CD8-positive, alpha-beta memory T cell (primary cell): ENCODE data around the gene PPP1R3E. TPM values are rescaled to one million over a fixed set of nuclear protein-coding genes. Genes with fewer than 3 reads are reported as not detected.
"Not testable (repeated sequence)": the region's sequence is repeated elsewhere in the genome, so short reads cannot be mapped to it uniquely, and the experiment has no call there.

Source experiments
- CTCF ChIA-PET: fragments of 350-600 bp; sonication (Branson Sonifier 250); formaldehyde crosslinking; loops from one replicate; lab custom pipeline; 2021; ENCODE audit warnings: antibody characterized with exemption; lab: Charles Lee
- POLR2A ChIA-PET: fragments of 350-600 bp; sonication (Branson Sonifier 250); formaldehyde crosslinking; loops from one replicate; lab custom pipeline; 2021; ENCODE audit warnings: antibody characterized with exemption; lab: Charles Lee
- DNase-seq, 5 donors: peaks; one replicate each; pipeline versions ENCODE4 v3.0.0 to v3.0.0-alpha.2; 2020 to 2022; ENCODE audit warnings: mixed read lengths in 1 of 5
- H3K27ac ChIP-seq: one replicate; pipeline ENCODE4 v1.7.0; 2013; ENCODE audit warnings: low read depth, mild to moderate bottlenecking, low read length, moderate library complexity
- H3K27me3 ChIP-seq: 2 replicates; pipeline ENCODE4 v1.7.0; 2013; ENCODE audit warnings: low read length, mild to moderate bottlenecking; ENCODE audit not compliant: insufficient read depth, poor library complexity, severe bottlenecking
- H3K36me3 ChIP-seq: 2 replicates; pipeline ENCODE4 v1.7.0; 2013; ENCODE audit warnings: mild to moderate bottlenecking, low read length, moderate library complexity; ENCODE audit not compliant: insufficient read depth
- H3K4me1 ChIP-seq: 2 replicates; pipeline ENCODE4 v1.7.0; 2013; ENCODE audit warnings: mild to moderate bottlenecking, low read length, moderate library complexity; ENCODE audit not compliant: insufficient read depth
- H3K4me3 ChIP-seq: 2 replicates; pipeline ENCODE4 v1.7.0; 2013; ENCODE audit warnings: mild to moderate bottlenecking, low read length
- H3K9me3 ChIP-seq: 2 replicates; pipeline ENCODE4 v1.7.0; 2013; ENCODE audit warnings: mild to moderate bottlenecking, low read length
- H3K27ac Mint-ChIP-seq, 8 donors: one replicate each; pipeline ENCODE4 v1.8.0; 2020 to 2021; ENCODE audit warnings: mixed read lengths in 8 of 8, mild to moderate bottlenecking in 6 of 8, inconsistent platforms in 3 of 8, moderate library complexity in 3 of 8
- H3K27me3 Mint-ChIP-seq, 2 donors: one replicate each; pipeline ENCODE4 v1.8.0; 2020 to 2021; ENCODE audit warnings: mixed read lengths in 2 of 2, mild to moderate bottlenecking in 1 of 2, moderate library complexity in 1 of 2
- H3K36me3 Mint-ChIP-seq, 3 donors: one replicate each; pipeline ENCODE4 v1.8.0; 2020 to 2021; ENCODE audit warnings: mixed read lengths in 3 of 3, inconsistent platforms in 1 of 3, mild to moderate bottlenecking in 1 of 3
- H3K4me1 Mint-ChIP-seq, 3 donors: one replicate each; pipeline ENCODE4 v1.8.0; 2020 to 2021; ENCODE audit warnings: mixed read lengths in 3 of 3, inconsistent platforms in 1 of 3, mild to moderate bottlenecking in 1 of 3
- H3K4me3 Mint-ChIP-seq, 7 donors: one replicate each; pipeline ENCODE4 v1.8.0; 2020 to 2021; ENCODE audit warnings: mixed read lengths in 7 of 7, mild to moderate bottlenecking in 6 of 7, moderate library complexity in 4 of 7, inconsistent platforms in 2 of 7
- H3K9me3 Mint-ChIP-seq, 5 donors: one replicate each; pipeline ENCODE4 v1.8.0; 2020 to 2022; ENCODE audit warnings: mixed read lengths in 5 of 5, mild to moderate bottlenecking in 3 of 5, moderate library complexity in 2 of 5, inconsistent platforms in 1 of 5
- polyA plus RNA-seq: library from polyadenylated mRNA; unstranded; fragments of 300-500 nt; fragmentation: Illumina TruSeq; gene quantifications from one replicate; pipeline ENCODE4 v1.2.3, GENCODE V29; 2021
- total RNA-seq, 2 experiments: library from RNA; stranded (reverse); gene quantifications; one replicate each; pipeline ENCODE4 v1.2.3, GENCODE V29; 2021

The PPP1R3E gene
- total and polyA plus RNA-seq, 3 experiments from 2014 or later, result 2.0 to 18.2 (median 16.2) TPM

- Histone ChIP-seq H3K4me1 (no peaks in the 10 kb centered on the region), H3K36me3 (no peaks in the 10 kb centered on the region), H3K4me3 (no peak overlapping the region), H3K27me3 (no peaks in the 10 kb centered on the region), H3K27ac (no peak overlapping the region), H3K9me3 (no peaks in the 10 kb centered on the region)
- Mint-ChIP-seq H3K27me3 (peaks cover 11 to 40% of the 10 kb centered on the region in 2 donors), H3K27ac (no peak overlapping the region), H3K4me3 (no peak overlapping the region), H3K9me3 (no peaks in the 10 kb centered on the region), H3K36me3 (no peaks in the 10 kb centered on the region), H3K4me1 (peaks cover 1 to 2% (median 2%) of the 10 kb centered on the region in 3 donors)
- ChIA-PET POLR2A (no interaction called here), CTCF (interaction anchor here (1.1 kb wide), 1 partner anchor 34 kb away, joined by 4 read pairs; no protein-coding TSS in a partner anchor)
- no peak for DNase-seq
Observed at GRCh38 chr14:23345987-23346692, 43.5 kb upstream of the PPP1R3E start.

DNA sequence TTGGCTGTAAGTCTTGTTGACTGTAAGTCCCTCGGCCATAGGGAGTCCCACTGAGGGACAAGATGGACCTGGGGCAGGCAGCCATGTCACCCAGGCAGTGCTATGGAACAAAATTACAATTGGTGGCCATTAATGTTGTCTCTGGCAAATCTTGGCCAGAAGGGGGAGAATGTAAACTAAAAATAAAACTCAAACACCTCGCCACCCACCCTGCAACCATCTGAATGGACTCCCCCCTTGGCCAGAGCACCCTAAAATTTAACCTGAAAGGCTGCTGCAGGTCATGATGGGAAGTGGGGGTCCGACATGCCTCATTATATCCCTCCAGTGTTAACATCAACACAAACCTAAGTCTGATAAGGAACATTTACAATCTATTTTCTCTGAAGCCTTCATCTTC is 41.8 kb upstream of the PPP1R3E start:
- Mint-ChIP-seq H3K4me3 (no peak overlapping the region), H3K27ac (no peak overlapping the region), H3K9me3 (peaks cover 0 to 3% (median 0%) of the 10 kb centered on the region in 5 donors), H3K27me3 (peaks cover 8 to 40% of the 10 kb centered on the region in 2 donors), H3K36me3 (no peaks in the 10 kb centered on the region), H3K4me1 (no peaks in the 10 kb centered on the region)
- POLR2A ChIA-PET, result no interaction called here
- Histone ChIP-seq H3K27ac (no peak overlapping the region), H3K4me3 (no peak overlapping the region), H3K36me3 (no peaks in the 10 kb centered on the region), H3K9me3 (no peaks in the 10 kb centered on the region), H3K4me1 (no peaks in the 10 kb centered on the region), H3K27me3 (no peaks in the 10 kb centered on the region)
- no peak for DNase-seq
- CTCF ChIA-PET, result interaction anchor here (0.7 kb wide), 1 partner anchor 15 kb away, joined by 3 read pairs; no protein-coding TSS in a partner anchor

GRCh38 chr14:23339506-23340268 is 37.0 kb upstream of the PPP1R3E start:
- Histone ChIP-seq H3K4me3 (no peak overlapping the region), H3K9me3 (no peaks in the 10 kb centered on the region), H3K27ac (no peak overlapping the region), H3K27me3 (no peaks in the 10 kb centered on the region), H3K36me3 (no peaks in the 10 kb centered on the region), H3K4me1 (no peaks in the 10 kb centered on the region)
- Mint-ChIP-seq H3K9me3 (peaks cover 0 to 4% (median 0%) of the 10 kb centered on the region in 5 donors), H3K36me3 (peaks cover 0 to 3% (median 0%) of the 10 kb centered on the region in 3 donors), H3K27me3 (peaks cover 11 to 69% of the 10 kb centered on the region in 2 donors), H3K4me1 (no peaks in the 10 kb centered on the region), H3K4me3 (no peak overlapping the region), H3K27ac (no peak overlapping the region)
- DNase-seq, result no peak
- ChIA-PET CTCF (interaction anchor here (1.1 kb wide), 1 partner anchor 40 kb away, joined by 3 read pairs; no protein-coding TSS in a partner anchor), POLR2A (no interaction called here)

DNA sequence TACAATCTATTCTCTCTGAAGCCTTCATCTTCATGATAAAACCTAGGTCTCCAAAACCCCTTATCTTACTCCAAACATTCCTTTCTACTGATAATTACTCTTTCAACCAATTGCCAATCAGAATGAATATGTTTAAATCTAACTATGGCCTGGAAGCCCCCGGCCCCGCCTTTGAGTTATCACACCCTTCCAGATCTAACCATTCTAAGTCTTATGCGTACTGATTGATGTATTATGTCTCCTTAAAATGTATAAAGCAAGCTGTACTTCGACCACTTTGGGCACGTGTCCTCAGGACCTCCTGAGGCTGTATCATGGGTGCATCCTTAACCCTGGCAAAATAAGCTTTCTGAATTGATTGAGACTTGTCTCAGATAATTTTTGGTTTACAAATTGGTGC is 33.0 kb upstream of the PPP1R3E start:
- Histone ChIP-seq H3K4me1 (no peaks in the 10 kb centered on the region), H3K9me3 (no peaks in the 10 kb centered on the region), H3K36me3 (no peaks in the 10 kb centered on the region), H3K27me3 (no peaks in the 10 kb centered on the region), H3K27ac (no peak overlapping the region), H3K4me3 (no peak overlapping the region)
- no peaks in the 10 kb centered on the region for H3K4me1 Mint-ChIP-seq
- no peak overlapping the region for H3K4me3 Mint-ChIP-seq
- no peak overlapping the region for H3K27ac Mint-ChIP-seq
- CTCF ChIA-PET, result interaction anchor here (1.0 kb wide), 1 partner anchor 9 kb away, joined by 5 read pairs; no protein-coding TSS in a partner anchor
- peaks cover 0 to 4% (median 0%) of the 10 kb centered on the region in 5 donors for H3K9me3 Mint-ChIP-seq
- H3K36me3 Mint-ChIP-seq, result peaks cover 0 to 3% (median 0%) of the 10 kb centered on the region in 3 donors
- POLR2A ChIA-PET, result no interaction called here
- DNase-seq, result no peak
- peaks cover 11 to 52% of the 10 kb centered on the region in 2 donors for H3K27me3 Mint-ChIP-seq

- Mint-ChIP-seq H3K4me3 (peak overlapping the region in 1 of 7 donors; percentile 46), H3K27me3 (peaks cover 0 to under 1% of the 10 kb centered on the region in 2 donors), H3K36me3 (peaks cover 0 to 29% (median 3%) of the 10 kb centered on the region in 3 donors), H3K27ac (peak overlapping the region in 2 of 8 donors; percentile 37 to 38), H3K9me3 (no peaks in the 10 kb centered on the region), H3K4me1 (peaks cover 4 to 11% (median 6%) of the 10 kb centered on the region in 3 donors)
- H3K27ac ChIP-seq, result no peak overlapping the region
- ChIA-PET POLR2A (interaction anchor here (0.6 kb wide), 3 partner anchors 142 to 1742 kb away, joined by 4 to 7 read pairs (median 6); partner anchors contain the start of gene NGDN), CTCF (interaction anchor here (1.0 to 2.5 kb wide), 4 partner anchors 51 to 215 kb away, joined by 3 to 23 read pairs (median 4); no protein-coding TSS in a partner anchor)
- peaks cover 17% of the 10 kb centered on the region for H3K36me3 ChIP-seq
- DNase-seq, result peak; percentile 37 to 74 (median 47)
- no peak overlapping the region for H3K4me3 ChIP-seq
- H3K9me3 ChIP-seq, result no peaks in the 10 kb centered on the region
- no peaks in the 10 kb centered on the region for H3K27me3 ChIP-seq
- H3K4me1 ChIP-seq, result peaks cover 2% of the 10 kb centered on the region
Observed at GRCh38 chr14:23327947-23328744, 25.5 kb upstream of the PPP1R3E start.

DNA sequence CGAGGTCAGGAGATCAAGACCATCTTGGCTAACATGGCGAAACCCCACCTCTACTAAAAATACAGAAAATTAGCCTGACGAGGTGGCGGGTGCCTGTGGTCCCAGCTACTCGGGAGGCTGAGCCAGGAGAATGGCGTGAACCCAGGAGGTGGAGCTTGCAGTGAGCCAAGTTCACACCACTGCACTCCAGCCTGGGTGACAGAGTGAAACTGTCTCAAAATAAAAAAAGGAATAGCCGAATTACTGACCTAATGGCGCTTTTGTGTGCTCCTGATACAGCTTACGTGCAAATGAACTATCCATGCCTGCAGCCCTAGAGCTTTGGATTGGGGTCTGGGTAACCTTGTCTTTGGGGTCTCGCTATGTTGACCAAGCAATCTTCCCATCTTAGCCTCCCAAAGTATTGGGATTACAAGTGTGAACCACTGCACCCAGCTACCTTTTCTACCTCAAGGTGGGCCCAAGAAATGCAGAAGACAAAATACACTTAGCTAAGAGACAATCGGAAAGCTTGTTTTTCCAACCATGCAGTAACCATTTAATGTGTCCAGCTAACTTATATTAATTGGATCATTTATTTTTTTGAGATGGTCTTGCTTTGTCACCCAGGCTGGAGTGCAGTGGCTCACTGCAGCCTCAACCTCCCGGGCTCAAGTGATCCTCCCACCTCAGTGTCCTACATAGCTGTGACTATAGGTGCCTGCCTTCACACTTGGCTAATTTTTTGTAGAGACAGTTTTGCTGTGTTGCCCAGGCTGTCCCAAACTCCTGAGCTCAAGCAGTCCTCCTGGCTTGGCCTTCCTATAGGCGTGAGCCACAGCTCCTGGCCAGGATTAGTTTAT is 24.1 kb upstream of the PPP1R3E start:
- peaks cover 0 to 3% of the 10 kb centered on the region in 2 donors for H3K27me3 Mint-ChIP-seq
- no peaks in the 10 kb centered on the region for H3K9me3 Mint-ChIP-seq
- DNase-seq, result no peak
- H3K4me3 ChIP-seq, result no peak overlapping the region
- POLR2A ChIA-PET, result no interaction called here
- no peaks in the 10 kb centered on the region for H3K27me3 ChIP-seq
- H3K36me3 ChIP-seq, result peaks cover 20% of the 10 kb centered on the region
- CTCF ChIA-PET, result interaction anchor here (1.1 to 2.5 kb wide), 9 partner anchors 9 to 68 kb away, joined by 3 to 23 read pairs (median 5); partner anchors contain the start of genes HOMEZ and PPP1R3E
- peak overlapping the region in 2 of 8 donors; percentile 22 to 41 for H3K27ac Mint-ChIP-seq
- peaks cover 0 to 42% (median 6%) of the 10 kb centered on the region in 3 donors for H3K36me3 Mint-ChIP-seq
- H3K4me3 Mint-ChIP-seq, result peak overlapping the region in 1 of 7 donors; percentile 31
- H3K4me1 ChIP-seq, result peaks cover 13% of the 10 kb centered on the region
- no peak overlapping the region for H3K27ac ChIP-seq
- no peaks in the 10 kb centered on the region for H3K9me3 ChIP-seq
- H3K4me1 Mint-ChIP-seq, result peaks cover 17 to 24% (median 19%) of the 10 kb centered on the region in 3 donors

DNA sequence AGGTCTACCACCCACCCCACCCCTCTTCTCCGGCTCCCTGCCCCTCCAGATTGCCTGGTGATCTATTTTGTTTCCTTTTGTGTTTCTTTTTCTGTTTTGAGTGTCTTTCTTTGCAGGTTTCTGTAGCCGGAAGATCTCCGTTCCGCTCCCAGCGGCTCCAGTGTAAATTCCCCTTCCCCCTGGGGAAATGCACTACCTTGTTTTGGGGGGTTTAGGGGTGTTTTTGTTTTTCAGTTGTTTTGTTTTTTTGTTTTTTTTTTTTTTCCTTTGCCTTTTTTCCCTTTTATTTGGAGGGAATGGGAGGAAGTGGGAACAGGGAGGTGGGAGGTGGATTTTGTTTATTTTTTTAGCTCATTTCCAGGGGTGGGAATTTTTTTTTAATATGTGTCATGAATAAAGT is 23.1 kb upstream of the PPP1R3E start:
- H3K27me3 Mint-ChIP-seq, H3K9me3 ChIP-seq, H3K4me3 ChIP-seq, DNase-seq, H3K27ac ChIP-seq, H3K27me3 ChIP-seq, H3K9me3 Mint-ChIP-seq, POLR2A ChIA-PET: not testable (repeated sequence)
- Mint-ChIP-seq H3K36me3 (peaks cover 0 to 44% (median 6%) of the 10 kb centered on the region in 3 donors), H3K4me3 (peak overlapping the region in 1 of 7 donors; percentile 0), H3K4me1 (peaks cover 19 to 25% (median 20%) of the 10 kb centered on the region in 3 donors), H3K27ac (peak overlapping the region in 3 of 8 donors; percentile 22 to 56 (median 46))
- Histone ChIP-seq H3K4me1 (peaks cover 13% of the 10 kb centered on the region), H3K36me3 (peaks cover 20% of the 10 kb centered on the region)
- CTCF ChIA-PET, result interaction anchor here (1.2 to 2.5 kb wide), 2 partner anchors 53 to 61 kb away, joined by 5 to 23 read pairs; no protein-coding TSS in a partner anchor
